Measurements from ENCODE around the gene PARVB. TPM values are rescaled to one million over a fixed set of nuclear protein-coding genes. Genes with fewer than 3 reads are reported as not detected.

The PARVB gene
- total and polyA plus RNA-seq, 10 of the 15 experiments (the other 5 are each of a cell fraction or from before 2014, with no cell fraction given), result 5.2 to 264 (median 76.0) TPM

DNA sequence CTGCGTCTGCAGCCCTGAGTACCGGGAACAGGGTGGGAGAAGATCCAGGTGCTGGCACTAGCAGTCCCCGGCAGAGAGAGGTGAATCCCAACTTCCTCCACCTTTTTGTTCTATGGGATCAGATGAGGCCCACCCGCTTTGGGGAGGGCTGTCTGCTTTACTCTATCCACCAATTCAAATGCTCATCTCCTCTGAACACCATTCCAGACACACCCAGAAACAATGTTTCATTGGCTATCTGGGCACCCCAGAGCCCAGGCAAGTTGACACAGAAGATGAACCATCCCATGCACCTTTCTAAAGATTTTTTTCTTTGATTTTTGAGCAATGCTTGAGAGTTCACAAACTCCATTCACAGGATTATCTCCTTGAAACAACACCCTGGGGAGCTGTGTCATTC lies 78.0 kb downstream of the PARVB start:
- TF ChIP-seq PAX5 (IDR thresholded peaks at IDR 0.05; ENCODE audit: borderline replicate concordance, low read depth, low read length) (no peak), PAX8 (IDR thresholded peaks at IDR 0.05) (no peak), NFIC (IDR thresholded peaks at IDR 0.05; ENCODE audit: low read depth, low read length) (no peak), RCOR1 (conservative IDR thresholded peaks at IDR 0.05; ENCODE audit: low read depth, low read length) (no peak), BCL11A (IDR thresholded peaks at IDR 0.05; ENCODE audit: low read depth, low read length) (no peak), TBL1XR1 (IDR thresholded peaks at IDR 0.05; ENCODE audit: low read depth, low read length) (no peak), SIN3A (IDR thresholded peaks at IDR 0.05; ENCODE audit: low read depth, low read length) (no peak), NFXL1 (IDR thresholded peaks at IDR 0.05; ENCODE audit: borderline replicate concordance) (no peak), CBFB (IDR thresholded peaks at IDR 0.05; ENCODE audit: low read depth) (no peak), MEF2B (IDR thresholded peaks at IDR 0.05; ENCODE audit: partially characterized antibody, poor library complexity, severe bottlenecking) (no peak)
- BruUV-seq (replicated peaks), result no TSS peak
- ChIA-PET RAD21 (ENCODE audit: unreplicated experiment) (no interaction called here), SMC1A (ENCODE audit: uncharacterized antibody, unreplicated experiment) (no interaction called here), POLR2A (no interaction called here), CTCF (interaction anchor here (2.0 kb wide), 1 partner anchor 16 kb away, joined by 8 read pairs; no protein-coding TSS in a partner anchor)
- intact Hi-C loops (cut with micrococcal nuclease; ENCODE audit: unreplicated experiment), result no loop called here
- no peak overlapping the region for H3K27ac ChIP-seq (ENCODE audit: control insufficient read depth, insufficient read depth)
- in situ Hi-C loops (cut with MboI), result no loop called here
- ATAC-seq, result no peak
- H3K36me3 ChIP-seq (ENCODE audit: control insufficient read depth in 2 of 2, insufficient read depth in 2 of 2, low read length in 1 of 2), result peaks cover 6 to 8% of the 10 kb centered on the region in 2 experiments
- no peaks in the 10 kb centered on the region for H4K20me1 ChIP-seq (ENCODE audit: control insufficient read depth, insufficient read depth)
- H3K27me3 ChIP-seq (replicated peaks in 1 of 2; ENCODE audit: control insufficient read depth in 2 of 2, insufficient read depth in 2 of 2, low read length in 1 of 2), result no peaks in the 10 kb centered on the region
- whole genome bisulfite sequencing (ENCODE audit: insufficient coverage, insufficient replicate concordance, low lambda C conversion rate, missing lambda C conversion rate), result 98% methylated on average over 4 of the region's 4 CpGs
- H3K4me2 ChIP-seq (ENCODE audit: control insufficient read depth, insufficient read depth), result no peak overlapping the region
- no peak overlapping the region for H3K4me3 ChIP-seq
- H2AFZ ChIP-seq (ENCODE audit: control insufficient read depth, low read depth, low read length), result no peak overlapping the region
- H3K4me1 ChIP-seq (ENCODE audit: control insufficient read depth, insufficient read depth, low read length), result no peaks in the 10 kb centered on the region
- no peak overlapping the region for H3K9ac ChIP-seq (ENCODE audit: control insufficient read depth, insufficient read depth, low read length)
- DNase-seq (ENCODE audit: low read depth, low spot score), result no peak
- no peaks in the 10 kb centered on the region for H3K9me3 ChIP-seq (replicated peaks; ENCODE audit: control insufficient read depth, insufficient read depth, low read length)
- H3K79me2 ChIP-seq (ENCODE audit: control insufficient read depth, insufficient read depth, low read length), result no peaks in the 10 kb centered on the region
- no peak for FAIRE-seq

DNA sequence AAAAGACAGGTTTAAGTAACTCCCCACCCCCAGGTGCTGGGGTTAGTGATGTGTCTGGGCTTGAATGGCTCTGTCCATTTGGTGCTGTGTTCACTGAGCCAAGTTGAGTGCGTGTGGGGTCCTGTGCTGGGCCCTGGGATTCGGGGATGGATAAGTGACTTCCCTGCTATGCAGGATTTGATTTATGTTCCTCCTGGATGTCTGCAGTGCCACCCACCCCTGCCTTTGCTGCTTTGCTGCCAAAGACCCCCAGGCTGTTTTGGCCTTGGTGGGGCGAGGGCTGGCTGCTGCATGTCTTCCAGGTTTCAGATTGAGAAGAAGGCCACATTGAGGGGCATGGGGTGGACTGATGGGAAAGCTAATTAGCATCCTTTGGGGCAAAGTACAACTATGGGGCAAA lies 78.8 kb downstream of the PARVB start:
- Histone ChIP-seq H4K20me1 (ENCODE audit: control insufficient read depth, insufficient read depth) (no peaks in the 10 kb centered on the region), H3K27me3 (replicated peaks in 1 of 2; ENCODE audit: control insufficient read depth in 2 of 2, insufficient read depth in 2 of 2, low read length in 1 of 2) (no peaks in the 10 kb centered on the region), H3K36me3 (ENCODE audit: control insufficient read depth in 2 of 2, insufficient read depth in 2 of 2, low read length in 1 of 2) (peaks cover 4 to 6% of the 10 kb centered on the region in 2 experiments), H3K4me3 (no peak overlapping the region), H3K9ac (ENCODE audit: control insufficient read depth, insufficient read depth, low read length) (no peak overlapping the region), H3K4me2 (ENCODE audit: control insufficient read depth, insufficient read depth) (no peak overlapping the region), H3K79me2 (ENCODE audit: control insufficient read depth, insufficient read depth, low read length) (no peaks in the 10 kb centered on the region), H3K27ac (ENCODE audit: control insufficient read depth, insufficient read depth) (no peak overlapping the region), H3K4me1 (ENCODE audit: control insufficient read depth, insufficient read depth, low read length) (no peaks in the 10 kb centered on the region), H2AFZ (ENCODE audit: control insufficient read depth, low read depth, low read length) (no peak overlapping the region), H3K9me3 (replicated peaks; ENCODE audit: control insufficient read depth, insufficient read depth, low read length) (no peaks in the 10 kb centered on the region)
- intact Hi-C loops (cut with micrococcal nuclease; ENCODE audit: unreplicated experiment) (no loop called here), in situ Hi-C loops (cut with MboI) (no loop called here)
- SMC1A ChIA-PET (ENCODE audit: uncharacterized antibody, unreplicated experiment), result no interaction called here
- CTCF ChIA-PET, result interaction anchor here (2.0 kb wide), 1 partner anchor 17 kb away, joined by 8 read pairs; no protein-coding TSS in a partner anchor
- BruUV-seq (replicated peaks), result no TSS peak
- no peak for ATAC-seq
- WGBS (ENCODE audit: insufficient coverage, insufficient replicate concordance, low lambda C conversion rate, missing lambda C conversion rate), result 96% methylated on average over 3 of the region's 3 CpGs
- DNase-seq (ENCODE audit: low read depth, low spot score), result no peak
- POLR2A ChIA-PET, result no interaction called here
- RAD21 ChIA-PET (ENCODE audit: unreplicated experiment), result no interaction called here
- TF ChIP-seq STAT3 (IDR thresholded peaks at IDR 0.05; ENCODE audit: low read depth, low read length) (no peak), TCF7 (IDR thresholded peaks at IDR 0.05; ENCODE audit: borderline replicate concordance) (no peak), E2F4 (IDR thresholded peaks at IDR 0.05; ENCODE audit: low read depth, low read length) (no peak), MEF2B (IDR thresholded peaks at IDR 0.05; ENCODE audit: partially characterized antibody, poor library complexity, severe bottlenecking) (no peak), CHD4 (IDR thresholded peaks at IDR 0.05) (no peak)
- FAIRE-seq, result no peak

All from GM12878 (cell line).